DND-41 (cell line): ENCODE data around the gene SEC61A2.

Source experiments
- CTCF ChIP-seq: IDR thresholded peaks from 2 replicates; pipeline ENCODE4 v1.5.1; 2012; ENCODE audit warnings: borderline replicate concordance, low read length, moderate library complexity, mild to moderate bottlenecking; ENCODE audit not compliant: poor library complexity, severe bottlenecking; ENCODE audit errors: extremely low read depth
- EZH2 ChIP-seq: IDR thresholded peaks from 3 replicates; pipeline ENCODE4 v1.6.1; 2012; ENCODE audit warnings: borderline replicate concordance, low read depth, mild to moderate bottlenecking, moderate library complexity, low read length, inconsistent platforms; ENCODE audit not compliant: severe bottlenecking

- no peak for TF ChIP-seq CTCF
- no peak for TF ChIP-seq EZH2
Observed at GRCh38 chr10:12207114-12207513, 77.6 kb downstream of the SEC61A2 start.
